ENCODE results near the gene AHRR.

Gene AHRR

GRCh38 chr5:347712-348284 is 26.3 kb downstream of the AHRR start:
- no peak for DNase-seq

- no peak for DNase-seq
Measured at GRCh38 chr5:348726-349125, 27.2 kb downstream of the AHRR start.

GRCh38 chr5:350355-350754 is 28.8 kb downstream of the AHRR start:
- no peak for DNase-seq

GRCh38 chr5:351084-351920 is 29.8 kb downstream of the AHRR start:
- no peak for DNase-seq

GRCh38 chr5:351921-352245 is 30.4 kb downstream of the AHRR start:
- DNase-seq, result no peak

- DNase-seq, result no peak
Measured at GRCh38 chr5:352639-353611, 31.4 kb downstream of the AHRR start.

GRCh38 chr5:353612-354580 is 32.4 kb downstream of the AHRR start:
- DNase-seq, result no peak

GRCh38 chr5:354581-355378 is 33.3 kb downstream of the AHRR start:
- no peak for DNase-seq

- no peak for DNase-seq
Measured at GRCh38 chr5:355379-355935, 33.9 kb downstream of the AHRR start.

GRCh38 chr5:355958-356357 is 34.4 kb downstream of the AHRR start:
- DNase-seq, result no peak

GRCh38 chr5:359301-359897 is 37.9 kb downstream of the AHRR start:
- no peak for DNase-seq

- DNase-seq, result no peak
Measured at GRCh38 chr5:360257-361027, 38.9 kb downstream of the AHRR start.

GRCh38 chr5:362189-362588 is 40.7 kb downstream of the AHRR start:
- DNase-seq, result no peak

- no peak for DNase-seq
Measured at GRCh38 chr5:362978-363765, 41.7 kb downstream of the AHRR start.

GRCh38 chr5:364497-364896 is 43.0 kb downstream of the AHRR start:
- no peak for DNase-seq

GRCh38 chr5:366541-367357 is 45.2 kb downstream of the AHRR start:
- no peak for DNase-seq

- no peak for DNase-seq
Measured at GRCh38 chr5:367358-368130, 46.0 kb downstream of the AHRR start.

Data from fibroblast of skin of scalp (primary cell).